Raji (cell line): ENCODE data around the gene MORF4L1.

Experiments used
- POLR2A ChIP-seq: IDR thresholded peaks from 2 replicates; pipeline ENCODE4 v1.6.1; 2011; ENCODE audit warnings: low read depth, low read length, control low read depth; ENCODE audit not compliant: insufficient read depth

The MORF4L1 gene

DNA sequence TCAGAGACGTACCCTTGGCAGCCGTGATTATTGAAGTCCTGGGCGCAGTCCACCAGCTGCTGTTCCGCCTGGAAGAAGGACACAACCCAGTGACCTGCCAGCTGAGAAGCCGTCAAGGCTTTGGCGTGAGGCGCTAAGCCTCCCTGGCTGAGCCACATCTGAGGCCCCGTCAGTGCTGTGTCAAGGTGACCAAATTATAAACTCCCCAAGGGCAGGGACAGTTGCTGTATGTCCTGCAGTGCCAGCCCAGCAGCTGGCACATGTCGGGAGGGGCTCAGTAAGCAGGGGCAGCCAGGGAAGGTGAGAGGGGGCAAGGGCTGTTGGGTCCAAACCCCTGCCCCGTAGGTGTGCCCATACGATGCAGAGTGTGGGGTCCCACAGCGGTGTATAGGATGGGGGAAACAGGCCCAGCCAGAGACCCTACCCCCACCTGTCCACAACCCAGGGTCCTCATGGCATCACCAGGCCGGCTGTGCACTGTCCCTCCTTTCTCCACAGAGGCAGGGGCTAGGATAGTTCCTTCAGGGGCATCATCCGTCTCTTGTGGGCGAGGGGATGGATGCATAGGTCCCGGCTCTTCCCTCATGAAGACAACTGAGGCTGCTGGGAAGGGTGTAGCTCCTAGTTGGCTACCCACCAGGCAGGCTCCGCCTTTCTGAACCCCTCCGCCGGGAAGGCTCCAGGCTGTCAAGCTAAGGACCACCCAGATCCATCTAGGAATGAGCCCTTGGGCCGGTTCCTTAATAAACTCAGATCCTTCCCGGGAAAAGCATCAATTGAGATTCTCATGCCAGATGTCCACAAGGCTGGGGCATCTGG is 59.0 kb downstream of the MORF4L1 start:
- no peak for TF ChIP-seq POLR2A

DNA sequence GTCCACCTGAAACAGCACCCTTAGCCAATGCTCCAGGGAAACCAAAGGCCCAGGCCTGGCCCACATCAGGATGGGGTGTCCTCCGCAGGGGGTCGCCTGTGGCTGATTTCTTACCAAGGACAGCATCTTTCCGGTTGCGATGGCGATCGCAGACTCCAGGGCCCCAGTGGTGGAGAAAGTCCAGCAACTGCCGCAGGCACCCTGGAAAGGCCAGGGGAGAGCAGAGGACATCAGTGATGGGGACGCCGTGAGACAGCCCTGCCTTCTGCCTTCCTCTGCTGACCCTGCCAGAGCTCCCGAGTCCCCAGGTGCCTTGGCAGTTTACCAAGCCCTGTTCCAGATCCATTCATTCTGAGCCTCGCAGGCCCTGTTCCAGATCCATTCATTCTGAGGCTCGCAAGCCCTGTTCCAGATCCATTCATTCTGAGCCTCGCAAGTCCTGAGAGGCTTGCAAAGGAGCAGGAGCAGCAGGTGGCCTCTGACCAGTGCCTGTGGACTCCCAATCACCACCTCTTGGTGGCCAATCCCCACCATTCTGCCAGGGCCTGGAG is 59.6 kb downstream of the MORF4L1 start:
- no peak for TF ChIP-seq POLR2A

DNA sequence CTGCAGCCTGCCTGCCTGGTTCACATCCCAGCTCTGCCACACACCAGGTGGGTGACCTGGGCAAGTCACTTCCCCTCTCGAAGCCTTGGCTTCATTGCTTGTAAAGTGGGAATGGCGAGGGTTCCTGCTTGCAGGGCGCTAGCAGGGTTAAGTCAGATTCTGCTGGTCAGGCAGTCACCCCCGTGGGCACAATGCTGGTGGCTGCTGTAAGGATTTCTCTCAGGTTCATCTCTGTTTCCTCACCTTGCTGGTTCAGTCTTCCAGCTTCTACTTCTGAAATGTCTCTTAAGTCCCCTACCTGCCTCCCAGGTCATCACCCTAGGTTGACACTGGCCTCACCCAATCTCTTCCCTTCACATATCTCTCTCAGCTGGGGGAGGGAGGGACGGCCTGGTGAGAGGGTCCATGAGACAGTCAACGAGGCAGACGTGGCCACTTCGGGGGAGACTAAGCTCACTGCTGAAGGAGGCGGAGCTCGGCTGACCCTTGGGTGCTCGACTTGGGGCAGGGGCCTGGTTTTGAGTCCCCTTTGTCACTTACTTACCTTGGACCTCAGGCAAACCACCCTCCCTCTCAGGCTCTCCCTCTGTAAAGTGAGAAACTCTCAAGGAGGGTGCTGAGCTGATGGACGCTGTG is 60.6 kb downstream of the MORF4L1 start:
- no peak for TF ChIP-seq POLR2A

DNA sequence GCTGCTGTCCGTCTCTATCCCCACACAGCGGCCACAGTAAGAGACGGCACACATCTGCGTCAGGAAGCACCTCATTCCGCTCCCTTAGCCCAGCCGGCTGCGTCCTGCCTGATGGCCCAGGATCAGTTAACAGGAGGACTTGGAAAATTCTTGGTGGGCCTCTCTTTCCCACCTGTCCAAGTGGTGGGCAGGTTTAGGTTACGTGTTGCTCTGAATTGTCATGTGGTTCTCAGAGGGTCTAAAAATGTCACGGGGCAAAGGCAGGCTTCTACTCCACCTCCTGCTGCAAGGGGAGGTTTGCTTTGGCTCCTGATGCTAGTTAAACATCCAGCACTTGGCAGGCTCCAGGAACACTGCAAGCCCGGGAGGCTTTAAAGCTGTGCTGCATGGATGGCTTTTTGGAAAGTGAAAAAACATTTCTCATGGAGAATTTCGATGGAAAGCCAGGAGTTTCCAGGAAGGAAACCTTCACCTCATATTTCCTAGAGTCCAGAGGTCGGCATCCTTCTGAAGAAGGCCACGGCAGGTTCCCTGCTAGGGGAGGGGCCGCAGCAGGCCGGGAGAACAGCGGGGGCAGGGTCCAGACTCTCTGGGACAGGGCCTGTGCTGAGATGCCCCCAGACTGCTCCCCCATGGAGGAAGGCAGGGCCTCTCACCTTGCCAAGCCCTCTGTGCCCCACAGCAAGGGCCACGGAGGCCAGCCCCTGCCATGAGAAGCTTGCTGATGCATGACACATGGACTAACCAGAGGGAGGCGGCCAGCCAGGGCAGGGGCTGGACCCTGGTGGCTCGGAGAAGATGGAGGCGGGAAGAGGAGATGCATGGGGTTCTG is 61.3 kb downstream of the MORF4L1 start:
- no peak for TF ChIP-seq POLR2A

- no peak for TF ChIP-seq POLR2A
Observed at GRCh38 chr15:78934655-78935023, 61.9 kb downstream of the MORF4L1 start.

- TF ChIP-seq POLR2A: no peak
Observed at GRCh38 chr15:78937132-78937739, 64.5 kb downstream of the MORF4L1 start.

GRCh38 chr15:78938658-78939488 is 66.2 kb downstream of the MORF4L1 start:
- 0 out of 2 replicates have a peak, but pooled peaks have one; percentile 34 for TF ChIP-seq POLR2A

GRCh38 chr15:78942741-78943140 is 70.1 kb downstream of the MORF4L1 start:
- TF ChIP-seq POLR2A: no peak

DNA sequence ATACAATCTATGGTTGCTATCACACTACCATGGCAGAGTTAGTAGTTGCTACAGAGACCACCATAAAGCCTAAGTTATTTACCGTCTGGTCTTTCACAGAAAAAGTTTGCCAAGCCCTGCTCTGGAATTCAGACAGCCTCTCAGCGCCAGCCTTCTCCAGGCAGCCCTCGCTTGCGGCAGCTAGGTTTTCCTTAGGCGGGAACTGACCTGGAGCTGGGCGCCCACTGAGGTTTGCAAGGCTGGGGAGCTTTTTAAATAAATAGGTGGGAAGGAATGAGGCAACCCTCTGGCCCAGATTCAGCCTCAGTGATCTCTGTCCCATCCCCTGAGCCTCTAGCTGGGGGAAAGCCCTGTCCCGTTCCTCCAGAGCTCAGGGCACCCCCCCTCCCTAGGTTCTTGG is 71.0 kb downstream of the MORF4L1 start:
- no peak for TF ChIP-seq POLR2A

DNA sequence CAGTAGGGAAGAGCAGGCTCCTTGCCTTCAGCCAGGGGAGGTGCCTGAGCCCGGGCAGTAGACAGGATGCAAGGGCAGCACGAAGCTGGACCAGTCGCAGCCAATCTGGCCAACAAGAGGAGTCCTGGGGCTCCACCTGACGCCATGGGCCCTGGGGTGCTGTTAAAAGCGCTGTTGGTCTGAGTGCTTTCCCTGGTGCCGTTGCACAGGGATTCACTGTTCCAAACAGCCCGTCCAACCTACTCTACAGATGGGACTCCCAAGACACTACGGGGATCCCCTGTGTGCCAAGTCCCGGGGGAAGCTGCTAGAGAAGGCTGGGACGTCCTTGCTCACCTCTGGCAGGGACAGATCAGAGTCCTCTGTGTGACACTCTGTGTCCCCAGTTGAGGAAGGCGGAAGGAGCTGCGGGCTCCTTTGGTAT is 71.5 kb downstream of the MORF4L1 start:
- TF ChIP-seq POLR2A: no peak

DNA sequence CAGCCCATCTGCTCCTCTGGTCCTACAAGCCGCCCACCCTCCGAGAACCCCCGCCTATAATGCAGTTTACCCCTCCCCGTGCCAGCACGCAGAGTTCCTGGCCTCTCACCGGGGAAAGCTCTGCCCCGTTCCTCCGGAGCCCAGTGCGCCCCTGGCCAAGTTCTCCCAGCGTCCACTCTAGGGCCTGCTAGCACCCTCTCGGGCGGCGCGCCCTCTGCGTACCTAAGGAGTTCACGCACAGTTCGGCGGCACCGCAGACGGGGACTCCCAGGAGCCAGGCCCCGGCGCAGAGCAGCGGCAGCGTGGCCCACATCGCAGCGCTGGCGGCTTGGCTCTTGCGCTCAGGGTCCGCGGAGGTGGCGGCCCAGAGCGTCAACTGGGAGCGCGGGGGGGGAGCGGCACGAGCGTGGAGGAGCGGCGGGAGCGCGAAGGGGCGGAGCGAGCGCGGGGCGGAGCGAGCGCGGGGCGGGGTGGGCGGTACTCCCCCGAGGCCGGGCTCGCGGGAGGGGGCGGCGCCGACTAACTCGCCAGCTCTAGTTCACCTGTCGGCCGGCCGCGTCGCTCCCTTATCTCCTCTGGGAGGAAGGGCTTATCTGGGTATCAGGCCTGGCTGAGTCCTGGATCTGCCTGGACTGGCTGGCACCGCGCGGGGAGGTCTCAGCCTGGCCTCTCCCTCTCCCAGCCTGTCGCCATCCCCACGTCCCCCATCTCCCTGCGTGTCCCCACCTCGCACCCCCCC is 72.1 kb downstream of the MORF4L1 start, which contains the start of gene CTSH:
Gene CTSH (minus strand): TSS at position 378 of the 739 bp plus-strand sequence. CDS start 65 bp downstream, at position 313.
- peak; percentile 88 for TF ChIP-seq POLR2A

- TF ChIP-seq POLR2A: no peak
Observed at GRCh38 chr15:78946493-78946892, 73.8 kb downstream of the MORF4L1 start.

DNA sequence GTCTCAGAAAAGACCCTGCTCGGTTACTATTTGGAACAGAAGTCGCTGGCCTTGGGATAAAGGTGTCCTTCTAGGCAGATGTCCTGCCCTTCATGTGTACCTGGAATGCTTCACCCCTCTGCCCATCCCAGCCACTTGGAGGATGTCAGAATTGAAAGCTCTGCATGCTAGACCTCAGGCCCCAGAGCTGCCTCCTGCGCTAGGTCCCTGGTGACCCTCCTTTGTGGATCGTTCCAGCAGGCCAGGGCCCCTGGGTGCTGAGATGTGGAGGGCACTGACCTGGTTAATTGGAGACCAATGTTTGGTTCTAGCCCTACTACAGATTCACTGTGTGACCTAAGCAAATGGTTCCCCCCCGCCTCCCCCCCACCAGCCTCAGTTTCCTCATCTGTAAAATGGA is 74.8 kb downstream of the MORF4L1 start:
- TF ChIP-seq POLR2A: no peak
